Erythroblast (primary cell): ENCODE data around the gene OVCA2.

Experiments used
- GATA1 ChIP-seq: IDR thresholded peaks from 2 replicates; pipeline ENCODE4 v1.6.1; 2011; ENCODE audit warnings: low read depth, mild to moderate bottlenecking, control low read depth, low read length, moderate library complexity
- POLR2A ChIP-seq: IDR thresholded peaks from 2 replicates; pipeline ENCODE4 v1.6.1; 2011; ENCODE audit warnings: mild to moderate bottlenecking, low read length

DNA sequence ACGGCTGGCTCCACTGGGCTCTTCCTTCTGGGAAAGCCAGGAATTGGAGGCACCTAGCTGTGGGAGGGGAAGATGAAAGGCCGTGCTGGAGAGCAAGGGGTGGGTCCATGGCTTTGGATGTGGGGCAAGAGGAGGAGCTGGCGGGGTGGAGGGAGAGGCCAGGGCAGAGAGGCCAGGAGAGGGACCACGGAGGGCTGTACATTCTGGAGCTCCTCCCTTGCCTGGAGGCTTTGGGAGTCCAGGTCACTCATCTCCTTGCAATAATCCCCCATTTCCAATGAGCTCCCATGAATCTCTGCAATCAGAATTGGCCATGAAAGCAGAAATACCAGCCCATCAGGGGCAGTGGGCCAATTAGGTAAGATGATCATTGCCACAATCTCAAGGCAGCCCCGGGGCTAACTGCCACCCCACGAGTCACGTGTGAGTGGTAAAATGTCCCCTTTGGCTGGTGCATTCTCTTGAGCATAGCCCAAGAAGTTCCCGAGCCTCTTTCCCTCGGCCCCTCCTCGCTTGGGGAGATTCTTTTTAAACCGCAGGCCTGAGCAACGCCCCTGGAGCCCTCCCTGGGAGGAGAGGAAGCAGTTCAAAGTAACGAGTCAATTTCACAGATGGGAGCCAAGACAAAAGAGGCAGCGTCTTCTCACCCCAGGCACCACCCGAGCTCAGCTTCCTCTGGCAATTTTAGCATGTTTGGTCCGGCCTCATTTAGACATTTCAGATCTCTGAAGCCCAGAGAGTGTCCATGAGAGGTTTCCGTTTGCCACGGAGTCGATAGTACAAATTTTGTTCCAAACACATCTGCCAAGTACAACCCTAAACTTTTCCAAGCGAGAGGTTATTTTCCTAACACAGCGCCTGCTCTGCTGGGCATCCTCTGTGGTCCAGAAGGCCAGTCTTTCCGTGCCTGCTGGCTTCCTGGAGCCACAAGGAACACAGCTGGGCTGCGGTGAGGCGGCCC, 30.1 kb upstream of the OVCA2 start:
- TF ChIP-seq GATA1 (no peak), POLR2A (no peak)
